HG02798 (cell line): Measurements from ENCODE around the gene GRIN2A.

Experiments used
- ATAC-seq: cut with Tn5 transposase; IDR thresholded peaks from one replicate; pipeline ENCODE4 v1.9.1; 2021; ENCODE audit warnings: mild to moderate bottlenecking; ENCODE audit not compliant: unreplicated experiment, poor library complexity

GRIN2A gene

GRCh38 chr16:10141671-10142070, 40.6 kb downstream of the GRIN2A start:
- no peak for ATAC-seq

- ATAC-seq: no peak
These were observed 43.3 kb downstream of the GRIN2A start for GRCh38 chr16:10138881-10139280.

GRCh38 chr16:10137341-10137740, 44.9 kb downstream of the GRIN2A start:
- ATAC-seq: no peak

- no peak for ATAC-seq
These were observed 45.3 kb downstream of the GRIN2A start for GRCh38 chr16:10136916-10137315.

GRCh38 chr16:10130538-10130937, 51.7 kb downstream of the GRIN2A start:
- no peak for ATAC-seq

- no peak for ATAC-seq
These were observed 53.6 kb downstream of the GRIN2A start for GRCh38 chr16:10128397-10129258.

GRCh38 chr16:10126686-10127085, 55.5 kb downstream of the GRIN2A start:
- ATAC-seq: no peak

GRCh38 chr16:10123141-10123540, 59.1 kb downstream of the GRIN2A start:
- ATAC-seq: no peak

GRCh38 chr16:10122546-10122945, 59.7 kb downstream of the GRIN2A start:
- ATAC-seq: no peak

GRCh38 chr16:10121897-10122425, 60.3 kb downstream of the GRIN2A start:
- no peak for ATAC-seq

- ATAC-seq: no peak
These were observed 60.7 kb downstream of the GRIN2A start for GRCh38 chr16:10121491-10121890.

GRCh38 chr16:10120953-10121352, 61.3 kb downstream of the GRIN2A start:
- no peak for ATAC-seq

- no peak for ATAC-seq
These were observed 67.8 kb downstream of the GRIN2A start for GRCh38 chr16:10114409-10114808.

- no peak for ATAC-seq
These were observed 69.0 kb downstream of the GRIN2A start for GRCh38 chr16:10113248-10113647.

- ATAC-seq: no peak
These were observed 70.2 kb downstream of the GRIN2A start for GRCh38 chr16:10112021-10112420.

- no peak for ATAC-seq
These were observed 71.0 kb downstream of the GRIN2A start for GRCh38 chr16:10111156-10111761.

GRCh38 chr16:10110552-10110951, 71.7 kb downstream of the GRIN2A start:
- ATAC-seq: no peak

- no peak for ATAC-seq
These were observed 75.1 kb downstream of the GRIN2A start for GRCh38 chr16:10107081-10107480.

GRCh38 chr16:10103700-10104099, 78.5 kb downstream of the GRIN2A start:
- no peak for ATAC-seq

GRCh38 chr16:10103118-10103517, 79.1 kb downstream of the GRIN2A start:
- no peak for ATAC-seq

- no peak for ATAC-seq
These were observed 81.4 kb downstream of the GRIN2A start for GRCh38 chr16:10100829-10101228.

GRCh38 chr16:10098991-10099390, 83.2 kb downstream of the GRIN2A start:
- no peak for ATAC-seq
